ENCODE measurements around the gene NR2F2.

NR2F2 gene

GRCh38 chr15:96306321-96306720, 24.2 kb upstream of the NR2F2 start:
- TF ChIP-seq CTCF (IDR thresholded peaks at IDR 0.05; ENCODE audit: low read depth, low read length): no peak
- no peak for DNase-seq (ENCODE audit: low read depth, low spot score)
- in situ Hi-C loops (cut with HindIII; ENCODE audit: low sequenced_read_pairs): no loop called here
- no peak overlapping the region for H3K4me3 ChIP-seq (ENCODE audit: low read depth, low read length)

- in situ Hi-C loops (cut with HindIII; ENCODE audit: low sequenced_read_pairs): no loop called here
- DNase-seq (ENCODE audit: low read depth, low spot score): no peak
- no peak for TF ChIP-seq CTCF (IDR thresholded peaks at IDR 0.05; ENCODE audit: low read depth, low read length)
- no peak overlapping the region for H3K4me3 ChIP-seq (ENCODE audit: low read depth, low read length)
Observed at GRCh38 chr15:96307856-96308394, 22.6 kb upstream of the NR2F2 start.

GRCh38 chr15:96309143-96309660, 21.3 kb upstream of the NR2F2 start:
- TF ChIP-seq CTCF (IDR thresholded peaks at IDR 0.05; ENCODE audit: low read depth, low read length): no peak
- in situ Hi-C loops (cut with HindIII; ENCODE audit: low sequenced_read_pairs): no loop called here
- no peak for DNase-seq (ENCODE audit: low read depth, low spot score)
- no peak overlapping the region for H3K4me3 ChIP-seq (ENCODE audit: low read depth, low read length)

- no peak for TF ChIP-seq CTCF (IDR thresholded peaks at IDR 0.05; ENCODE audit: low read depth, low read length)
- in situ Hi-C loops (cut with HindIII; ENCODE audit: low sequenced_read_pairs): no loop called here
- DNase-seq (ENCODE audit: low read depth, low spot score): no peak
- H3K4me3 ChIP-seq (ENCODE audit: low read depth, low read length): no peak overlapping the region
Observed at GRCh38 chr15:96311256-96311955, 19.1 kb upstream of the NR2F2 start.

- in situ Hi-C loops (cut with HindIII; ENCODE audit: low sequenced_read_pairs): no loop called here
- TF ChIP-seq CTCF (IDR thresholded peaks at IDR 0.05; ENCODE audit: low read depth, low read length): no peak
- no peak overlapping the region for H3K4me3 ChIP-seq (ENCODE audit: low read depth, low read length)
- no peak for DNase-seq (ENCODE audit: low read depth, low spot score)
Observed at GRCh38 chr15:96311956-96312294, 18.6 kb upstream of the NR2F2 start.

- no peak overlapping the region for H3K4me3 ChIP-seq (ENCODE audit: low read depth, low read length)
- in situ Hi-C loops (cut with HindIII; ENCODE audit: low sequenced_read_pairs): no loop called here
- DNase-seq (ENCODE audit: low read depth, low spot score): no peak
- TF ChIP-seq CTCF (IDR thresholded peaks at IDR 0.05; ENCODE audit: low read depth, low read length): no peak
Observed at GRCh38 chr15:96312641-96313335, 17.7 kb upstream of the NR2F2 start.

Measured in astrocyte of the spinal cord (primary cell).